SU-DHL-6 (cell line): ENCODE results near the gene TNFRSF1B.

Experiments
- H2AFZ ChIP-seq: fragments of 200-600 bp; sonication (generic); 2 replicates; pipeline ENCODE4 v1.6.1; 2014; ENCODE audit warnings: low read depth, mild to moderate bottlenecking, moderate library complexity, mixed read lengths, antibody characterized with exemption, low read length; ENCODE audit not compliant: severe bottlenecking
- H3F3A ChIP-seq: fragments of 200-600 bp; shearing (Covaris generic); 2 replicates; pipeline ENCODE4 v1.6.0; 2016; ENCODE audit warnings: antibody characterized with exemption, mild to moderate bottlenecking; ENCODE audit not compliant: insufficient read depth
- H3K27ac ChIP-seq: fragments of 200-600 bp; sonication (generic); 2 replicates; pipeline ENCODE4 v1.5.1; 2016; ENCODE audit warnings: low read depth, mild to moderate bottlenecking, low read length, moderate library complexity, mixed read lengths
- H3K27me3 ChIP-seq: fragments of 200-600 bp; sonication (generic), shearing (Covaris generic); 2 replicates; pipeline ENCODE4 v1.6.0; 2014; ENCODE audit warnings: mild to moderate bottlenecking, low read length
- H3K36me3 ChIP-seq: fragments of 200-600 bp; sonication (generic); 2 replicates; pipeline ENCODE4 v1.6.1; 2014; ENCODE audit warnings: mild to moderate bottlenecking, low read length, mixed read lengths
- H3K4me2 ChIP-seq: fragments of 300-600, 200-600 bp; shearing (Covaris generic), sonication (generic); 2 replicates; pipeline ENCODE4 v1.6.0; 2014; ENCODE audit warnings: low read length, low read depth, mild to moderate bottlenecking; ENCODE audit not compliant: poor library complexity, severe bottlenecking
- H3K4me3 ChIP-seq: fragments of 200-600 bp; sonication (generic); 2 replicates; pipeline ENCODE4 v1.5.1; 2014; ENCODE audit warnings: antibody characterized with exemption, low read length, mild to moderate bottlenecking, mixed read lengths; ENCODE audit not compliant: insufficient read depth, poor library complexity, severe bottlenecking
- H3K79me2 ChIP-seq: fragments of 200-600 bp; sonication (generic); 2 replicates; pipeline ENCODE4 v1.6.1; 2014; ENCODE audit warnings: mild to moderate bottlenecking, low read length, moderate library complexity; ENCODE audit not compliant: insufficient read depth
- H3K9ac ChIP-seq: fragments of 200-600 bp; sonication (generic); 2 replicates; pipeline ENCODE4 v1.7.0; 2014; ENCODE audit warnings: mild to moderate bottlenecking, low read length
- H3K9me2 ChIP-seq: fragments of 200-600 bp; sonication (generic); replicated peaks from 2 replicates; pipeline ENCODE4 v1.6.1; 2014; ENCODE audit warnings: low read length; ENCODE audit not compliant: insufficient read depth
- H3K9me3 ChIP-seq: fragments of 200-600 bp; sonication (generic); 2 replicates; pipeline ENCODE4 v1.6.1; 2014; ENCODE audit warnings: low read length, mixed read lengths; ENCODE audit not compliant: insufficient read depth
- H4K20me1 ChIP-seq: fragments of 200-600 bp; sonication (generic); 2 replicates; pipeline ENCODE4 v1.6.1; 2014; ENCODE audit warnings: low read depth, mild to moderate bottlenecking, antibody characterized with exemption, low read length, moderate library complexity, mixed read lengths
- CTCF ChIP-seq: fragments of 200-600 bp; sonication (generic); IDR thresholded peaks from one replicate; pipeline ENCODE4 v1.5.1; 2017; ENCODE audit warnings: antibody characterized with exemption, mild to moderate bottlenecking, low read length, moderate library complexity; ENCODE audit not compliant: insufficient read depth, poor library complexity, severe bottlenecking
- EZH2phosphoT487 ChIP-seq: fragments of 200-600 bp; sonication (generic), shearing (Covaris generic); conservative IDR thresholded peaks from 2 replicates; pipeline ENCODE4 v1.6.1; 2018; ENCODE audit warnings: mild to moderate bottlenecking, antibody characterized with exemption, low read length, moderate library complexity, mixed read lengths

The TNFRSF1B gene

GRCh38 chr1:12127206-12127810 lies 39.5 kb upstream of the TNFRSF1B start:
- no peaks in the 10 kb centered on the region for H3K9me3 ChIP-seq
- H3K79me2 ChIP-seq, result no peaks in the 10 kb centered on the region
- H3K4me3 ChIP-seq, result no peak overlapping the region
- H3K36me3 ChIP-seq, result no peaks in the 10 kb centered on the region
- no peaks in the 10 kb centered on the region for H3F3A ChIP-seq
- no peak overlapping the region for H3K4me2 ChIP-seq
- no peaks in the 10 kb centered on the region for H3K9me2 ChIP-seq
- no peak overlapping the region for H3K27ac ChIP-seq
- no peak overlapping the region for H2AFZ ChIP-seq
- TF ChIP-seq CTCF, result no peak
- no peak for TF ChIP-seq EZH2phosphoT487
- H3K27me3 ChIP-seq, result no peaks in the 10 kb centered on the region
- no peaks in the 10 kb centered on the region for H4K20me1 ChIP-seq
- H3K9ac ChIP-seq, result no peak overlapping the region

- Histone ChIP-seq H3K9ac (no peak overlapping the region), H4K20me1 (no peaks in the 10 kb centered on the region), H3K27ac (no peak overlapping the region), H3K79me2 (no peaks in the 10 kb centered on the region), H3K27me3 (no peaks in the 10 kb centered on the region), H3K9me3 (no peaks in the 10 kb centered on the region), H3K4me3 (no peak overlapping the region), H3K36me3 (no peaks in the 10 kb centered on the region), H3K4me2 (no peak overlapping the region), H3K9me2 (no peaks in the 10 kb centered on the region), H2AFZ (no peak overlapping the region), H3F3A (no peaks in the 10 kb centered on the region)
- TF ChIP-seq EZH2phosphoT487, result no peak
- TF ChIP-seq CTCF, result no peak
Measured at GRCh38 chr1:12128120-12128519, 38.7 kb upstream of the TNFRSF1B start.

GRCh38 chr1:12129624-12130023 lies 37.2 kb upstream of the TNFRSF1B start:
- Histone ChIP-seq H3K36me3 (no peaks in the 10 kb centered on the region), H4K20me1 (no peaks in the 10 kb centered on the region), H3K9ac (no peak overlapping the region), H2AFZ (no peak overlapping the region), H3K9me2 (no peaks in the 10 kb centered on the region), H3K9me3 (no peaks in the 10 kb centered on the region), H3K79me2 (no peaks in the 10 kb centered on the region), H3K27ac (no peak overlapping the region), H3K4me2 (no peak overlapping the region), H3K27me3 (no peaks in the 10 kb centered on the region), H3F3A (no peaks in the 10 kb centered on the region), H3K4me3 (no peak overlapping the region)
- TF ChIP-seq EZH2phosphoT487 (no peak), CTCF (no peak)
